Neural crest cell (in vitro differentiated cells): Measurements from ENCODE around the gene NAV1. TPM values are rescaled to one million over a fixed set of nuclear protein-coding genes. Genes with fewer than 3 reads are reported as not detected.

Source experiments
- DNase-seq: peaks from one replicate; pipeline ENCODE4 v3.0.0; 2021; ENCODE audit warnings: low read depth, mixed read lengths, low spot score
- H3K27ac Mint-ChIP-seq: one replicate; pipeline ENCODE4 v1.8.0; 2021; ENCODE audit warnings: mild to moderate bottlenecking, mixed read lengths; ENCODE audit not compliant: unreplicated experiment
- H3K27me3 Mint-ChIP-seq: 2 replicates; pipeline ENCODE4 v1.8.0; 2021; ENCODE audit warnings: low read depth, mild to moderate bottlenecking, mixed read lengths
- H3K36me3 Mint-ChIP-seq: 2 replicates; pipeline ENCODE4 v1.8.0; 2021; ENCODE audit warnings: low read depth, mild to moderate bottlenecking, mixed read lengths
- H3K4me1 Mint-ChIP-seq: 2 replicates; pipeline ENCODE4 v1.8.0; 2021; ENCODE audit warnings: mixed read lengths
- H3K4me3 Mint-ChIP-seq: one replicate; pipeline ENCODE4 v1.8.0; 2021; ENCODE audit warnings: mild to moderate bottlenecking, mixed read lengths
- H3K9me3 Mint-ChIP-seq: 2 replicates; pipeline ENCODE4 v1.8.0; 2021; ENCODE audit warnings: mixed read lengths
- CTCF ChIP-seq: fragments of 200-600 bp; sonication (generic); conservative IDR thresholded peaks from 2 replicates; pipeline ENCODE4 v1.5.0; 2021; ENCODE audit warnings: antibody characterized with exemption, mild to moderate bottlenecking
- total RNA-seq: library from RNA; stranded (reverse); gene quantifications from 2 replicates; pipeline ENCODE4 v1.2.1, GENCODE V29; 2021

The NAV1 gene
- total RNA-seq, 1 donor from 2014 or later: 47.3 TPM

- no peaks in the 10 kb centered on the region for H3K36me3 Mint-ChIP-seq
- H3K4me1 Mint-ChIP-seq: no peaks in the 10 kb centered on the region
- no peak overlapping the region for H3K27ac Mint-ChIP-seq
- TF ChIP-seq CTCF: no peak
- DNase-seq: no peak
- H3K27me3 Mint-ChIP-seq: peaks cover 34% of the 10 kb centered on the region
- no peaks in the 10 kb centered on the region for H3K9me3 Mint-ChIP-seq
- H3K4me3 Mint-ChIP-seq: no peak overlapping the region
Observed at GRCh38 chr1:201587729-201588128, 48.8 kb downstream of the NAV1 start.

Other genes starting within 250 kb of the NAV1 start
- not detected in 2 replicates for gene TNNT2, start 161.4 kb upstream of the NAV1 start, total RNA-seq
- not detected in 2 replicates for gene LAD1, start 139.8 kb upstream of the NAV1 start, total RNA-seq
- gene TNNI1, start 117.4 kb upstream of the NAV1 start, total RNA-seq: 0.30 and 0.93 TPM in 2 replicates
- gene PHLDA3, start 69.9 kb upstream of the NAV1 start, total RNA-seq: 10.7 and 12.6 TPM in 2 replicates
- 0.41 and 1.5 TPM in 2 replicates for gene CSRP1, start 32.0 kb upstream of the NAV1 start, total RNA-seq